HEK293 (cell line): Measurements from ENCODE around the gene CAPS.
"Not testable (repeated sequence)": the region's sequence is repeated elsewhere in the genome, so short reads cannot be mapped to it uniquely, and the experiment has no call there.

Source experiments
- CTCF ChIA-PET: fragments of 350-600 bp; formaldehyde crosslinking; extraction: SDS; loops from one replicate; lab custom pipeline; 2021; ENCODE audit warnings: antibody characterized with exemption; lab: Yijun Ruan, JAX
- POLR2A ChIA-PET: fragments of 300-600 bp; formaldehyde crosslinking; extraction: SDS; loops from one replicate; lab custom pipeline; 2020; ENCODE audit warnings: antibody characterized with exemption, inconsistent platforms; lab: Yijun Ruan, JAX
- H3K27ac ChIP-seq: fragments of 200-500 bp; sonication (Bioruptor generic); 2 replicates; pipeline ENCODE4 v1.5.1; 2014; ENCODE audit warnings: low read depth, low read length, control low read depth, inconsistent platforms; ENCODE audit errors: extremely low read depth
- H3K36me3 ChIP-seq, 2 experiments: fragments of 200-500 bp in 1 of 2; sonication (Bioruptor generic) in 1 of 2; 1 replicate in 1 of 2; 2 replicates in 1 of 2; pipeline ENCODE4 v1.5.1; 2014 to 2017; ENCODE audit warnings: inconsistent platforms in 2 of 2, low read length in 2 of 2; ENCODE audit not compliant: control insufficient read depth in 2 of 2, insufficient read depth in 1 of 2
- H3K4me1 ChIP-seq: fragments of 200-500 bp; sonication (Bioruptor generic); 2 replicates; pipeline ENCODE4 v1.5.1; 2014; ENCODE audit warnings: mild to moderate bottlenecking, low read length, inconsistent platforms; ENCODE audit not compliant: control insufficient read depth, insufficient read depth
- H3K4me3 ChIP-seq: 2 replicates; pipeline ENCODE4 v1.5.1; 2011; ENCODE audit warnings: low read depth, mild to moderate bottlenecking, control low read depth, low read length, moderate library complexity
- H3K9me3 ChIP-seq: fragments of 200-500 bp; sonication (Bioruptor generic); 2 replicates; pipeline ENCODE4 v1.5.1; 2014; ENCODE audit warnings: low read depth, low read length, inconsistent platforms; ENCODE audit not compliant: control insufficient read depth, insufficient read depth
- GLIS1 ChIP-seq: fragments of 450-650 bp; formaldehyde crosslinking; IDR thresholded peaks from 2 replicates; pipeline ENCODE4 v1.5.1; 2016; ENCODE audit warnings: missing biosample characterization, missing genetic modification characterization
- HOXC10 ChIP-seq: sonication (generic); formaldehyde crosslinking; IDR thresholded peaks from 2 replicates; pipeline ENCODE4 v1.8.1; 2023; ENCODE audit warnings: mild to moderate bottlenecking, missing genetic modification reagents
- OSR2 ChIP-seq: fragments of 450-650 bp; formaldehyde crosslinking; IDR thresholded peaks from 2 replicates; pipeline ENCODE4 v1.5.1; 2016; ENCODE audit warnings: missing biosample characterization, missing genetic modification characterization
- PRDM10 ChIP-seq: fragments of 450-650 bp; formaldehyde crosslinking; IDR thresholded peaks from 2 replicates; pipeline ENCODE4 v1.5.1; 2016; ENCODE audit warnings: missing biosample characterization, missing genetic modification characterization
- ZIC2 ChIP-seq: fragments of 450-650 bp; formaldehyde crosslinking; IDR thresholded peaks from 2 replicates; pipeline ENCODE4 v1.5.1; 2016; ENCODE audit warnings: missing biosample characterization, missing genetic modification characterization
- ZNF280D ChIP-seq: fragments of 450-650 bp; formaldehyde crosslinking; IDR thresholded peaks from 2 replicates; pipeline ENCODE4 v1.5.1; 2016; ENCODE audit warnings: missing biosample characterization, missing genetic modification characterization
- ZNF423 ChIP-seq: fragments of 450-650 bp; formaldehyde crosslinking; IDR thresholded peaks from 2 replicates; pipeline ENCODE4 v1.5.1; 2016; ENCODE audit warnings: missing biosample characterization, missing genetic modification characterization
- ZNF449 ChIP-seq: fragments of 450-650 bp; formaldehyde crosslinking; IDR thresholded peaks from 2 replicates; pipeline ENCODE4 v1.5.1; 2017; ENCODE audit warnings: missing biosample characterization, mild to moderate bottlenecking, missing genetic modification characterization, moderate library complexity
- ZNF639 ChIP-seq: fragments of 450-650 bp; formaldehyde crosslinking; IDR thresholded peaks from 2 replicates; pipeline ENCODE4 v1.5.1; 2016; ENCODE audit warnings: missing biosample characterization, missing genetic modification characterization

CAPS gene

GRCh38 chr19:5882421-5882968 lies 31.6 kb upstream of the CAPS start:
- Histone ChIP-seq H3K4me1 (no peaks in the 10 kb centered on the region), H3K27ac (no peak overlapping the region), H3K36me3 (no peaks in the 10 kb centered on the region), H3K4me3 (no peak overlapping the region), H3K9me3 (no peaks in the 10 kb centered on the region)
- TF ChIP-seq ZNF280D (tag by site-specific recombination) (no peak), HOXC10 (CRISPR knock-in tag) (no peak), ZNF423 (tag by site-specific recombination) (no peak)
- ChIA-PET CTCF (interaction anchor here (0.7 to 5.1 kb wide), 3 partner anchors 78 to 94 kb away, joined by 3 to 30 read pairs (median 5); no protein-coding TSS in a partner anchor), POLR2A (no interaction called here)

- H3K4me3 ChIP-seq, H3K27ac ChIP-seq, H3K36me3 ChIP-seq, H3K9me3 ChIP-seq, POLR2A ChIA-PET, H3K4me1 ChIP-seq: not testable (repeated sequence)
- CTCF ChIA-PET = interaction anchor here (0.6 to 5.1 kb wide), 5 partner anchors 10 to 139 kb away, joined by 3 to 30 read pairs (median 4); no protein-coding TSS in a partner anchor
- TF ChIP-seq ZIC2 (tag by site-specific recombination) (0 out of 2 replicates have a peak, but pooled peaks have one; percentile 8), PRDM10 (peak; percentile 90), OSR2 (tag by site-specific recombination) (0 out of 2 replicates have a peak, but pooled peaks have one; percentile 7), GLIS1 (tag by site-specific recombination) (peak; percentile 23), ZNF639 (0 out of 2 replicates have a peak, but pooled peaks have one; percentile 22), ZNF449 (tag by site-specific recombination) (peak; percentile 75)
These were observed 30.7 kb upstream of the CAPS start for GRCh38 chr19:5883157-5883873.

- H3K9me3 ChIP-seq, H3K4me1 ChIP-seq, H3K36me3 ChIP-seq, H3K27ac ChIP-seq, H3K4me3 ChIP-seq, POLR2A ChIA-PET: not testable (repeated sequence)
- CTCF ChIA-PET = interaction anchor here (0.6 to 5.1 kb wide), 5 partner anchors 17 to 1259 kb away, joined by 3 to 30 read pairs (median 4); no protein-coding TSS in a partner anchor
These were observed 29.8 kb upstream of the CAPS start for GRCh38 chr19:5884065-5884811.
